Activated CD4-positive, alpha-beta T cell treated with anti-CD3 and anti-CD28 coated beads, Interleukin-2, amount 50 U/mL, for 4 hours (primary cell): Measurements from ENCODE around the gene ACER3.
"Not testable (repeated sequence)": the region's sequence is repeated elsewhere in the genome, so short reads cannot be mapped to it uniquely, and the experiment has no call there.

Experiments
- DNase-seq, 2 experiments: peaks; one replicate each; pipeline ENCODE4 v3.0.0-alpha.2; 2020

Gene ACER3

DNA sequence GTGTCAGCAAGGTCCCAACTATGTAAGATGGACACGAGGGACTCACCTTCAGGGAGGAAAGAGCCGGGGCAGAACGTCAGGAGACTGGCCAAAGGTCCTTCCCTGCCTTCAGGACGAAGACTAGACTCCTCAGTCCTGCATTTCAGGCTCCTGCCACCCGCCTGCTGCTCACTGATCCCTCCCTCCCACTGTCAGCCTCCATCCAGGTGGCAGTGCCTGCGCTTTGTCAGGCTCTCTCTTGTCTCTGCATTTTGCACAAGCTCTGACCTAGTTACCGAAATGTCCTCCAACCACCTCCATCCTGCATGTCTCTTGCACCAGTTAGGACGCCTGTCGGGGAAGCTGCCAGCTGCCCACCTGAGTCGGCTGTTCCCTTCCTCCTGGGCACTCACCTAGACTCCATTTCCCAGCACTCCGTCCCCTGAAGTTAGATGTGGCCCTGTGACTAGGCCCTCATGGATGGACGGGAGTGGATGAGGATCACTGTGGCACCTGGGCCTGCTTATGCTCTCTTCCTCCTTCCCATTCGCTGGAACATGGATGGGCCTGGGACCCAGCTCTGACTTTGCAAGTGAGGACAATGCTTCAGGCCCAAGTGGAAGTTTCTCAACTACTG lies 181.5 kb downstream of the ACER3 start:
- no peak for DNase-seq

DNA sequence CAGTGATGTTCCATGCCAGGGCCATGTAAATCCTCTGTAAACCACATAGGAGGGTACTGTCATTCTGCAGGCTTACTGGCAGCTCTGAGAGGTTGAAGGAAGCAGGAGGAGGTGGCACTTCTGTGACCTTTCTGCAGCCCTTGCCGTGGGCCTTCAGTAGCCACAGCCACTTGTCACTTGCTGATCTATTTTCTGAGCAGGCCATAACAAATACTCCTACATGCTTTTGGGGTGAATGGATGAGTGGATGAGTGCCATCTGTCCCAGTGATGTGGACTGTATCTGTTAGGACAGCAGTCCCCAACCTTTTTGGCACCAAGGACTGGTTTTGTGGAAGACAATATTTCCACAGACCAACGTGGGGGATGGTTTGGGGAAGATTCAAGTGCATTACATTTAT lies 183.6 kb downstream of the ACER3 start:
- DNase-seq = no peak

- DNase-seq = no peak
Measured at GRCh38 chr11:77044886-77045285, 184.2 kb downstream of the ACER3 start.

DNA sequence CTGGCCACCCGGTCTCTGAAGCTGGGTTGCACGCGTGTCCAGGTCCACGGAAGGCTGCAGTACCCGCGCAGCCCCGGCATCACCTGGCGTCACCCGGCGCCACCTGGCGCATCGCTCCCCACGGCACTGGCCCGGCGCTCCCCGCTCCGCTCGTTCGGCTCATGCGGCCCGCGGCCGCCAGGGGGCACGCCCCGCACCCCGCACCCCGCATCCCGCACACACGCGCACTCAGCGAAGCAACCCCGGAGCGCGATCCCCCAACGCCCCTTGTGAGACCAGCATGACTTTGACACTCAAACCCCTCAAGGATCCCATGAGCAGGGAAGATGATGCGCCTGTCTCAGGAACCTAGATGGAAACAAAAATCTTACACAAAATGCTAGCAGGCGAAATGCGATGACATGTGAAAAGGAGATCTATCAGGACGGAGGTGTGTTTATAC lies 185.4 kb downstream of the ACER3 start:
- peak; percentile 42 to 51 for DNase-seq

GRCh38 chr11:77047007-77047927 lies 186.5 kb downstream of the ACER3 start:
- DNase-seq = peak; percentile 68 to 69

DNA sequence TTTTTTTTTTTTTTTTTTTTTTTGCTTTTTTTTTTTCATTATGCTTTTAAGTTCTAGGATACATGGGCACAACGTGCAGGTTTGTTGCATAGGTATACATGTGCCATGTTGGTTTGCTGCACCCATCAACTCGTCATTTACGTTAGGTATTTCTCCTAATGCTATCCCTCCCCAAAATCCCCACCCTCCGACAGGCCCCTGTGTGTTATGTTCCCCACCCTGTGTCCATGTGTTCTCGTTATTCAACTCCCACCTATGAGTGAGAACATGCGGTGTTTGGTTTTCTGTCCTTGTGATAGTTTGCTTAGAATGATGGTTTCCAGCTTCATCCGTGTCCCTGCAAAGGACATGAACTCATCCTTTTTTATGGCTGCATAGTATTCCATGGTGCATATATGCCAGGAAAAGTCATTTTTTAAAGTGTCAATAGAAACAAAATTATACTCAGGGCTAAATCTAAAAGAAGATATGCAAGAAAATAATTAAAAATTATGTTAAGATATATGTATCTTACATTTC lies 187.3 kb downstream of the ACER3 start:
- not testable (repeated sequence) for DNase-seq

DNA sequence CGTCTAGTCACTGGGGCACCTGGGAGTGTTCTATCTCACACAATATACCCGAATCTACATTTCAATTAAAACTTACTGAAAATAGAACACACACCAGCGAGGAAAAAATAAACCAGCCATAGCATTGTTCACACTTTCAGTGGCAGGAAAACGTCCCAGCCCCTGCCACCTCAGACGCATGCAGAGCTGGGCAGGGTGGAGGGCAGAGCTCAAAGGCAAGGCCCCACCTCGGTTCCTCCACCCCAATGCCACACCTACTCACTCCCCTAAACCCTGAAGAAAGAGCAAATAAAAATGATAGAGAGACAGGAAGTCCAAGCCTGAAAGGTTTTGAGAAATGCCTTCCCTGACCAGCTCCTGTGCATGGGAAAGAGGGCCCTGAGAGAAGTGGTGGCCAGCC lies 188.3 kb downstream of the ACER3 start:
- DNase-seq = no peak

- no peak for DNase-seq
Measured at GRCh38 chr11:77051511-77051910, 190.8 kb downstream of the ACER3 start.

GRCh38 chr11:77052518-77052917 lies 191.8 kb downstream of the ACER3 start:
- DNase-seq = no peak

DNA sequence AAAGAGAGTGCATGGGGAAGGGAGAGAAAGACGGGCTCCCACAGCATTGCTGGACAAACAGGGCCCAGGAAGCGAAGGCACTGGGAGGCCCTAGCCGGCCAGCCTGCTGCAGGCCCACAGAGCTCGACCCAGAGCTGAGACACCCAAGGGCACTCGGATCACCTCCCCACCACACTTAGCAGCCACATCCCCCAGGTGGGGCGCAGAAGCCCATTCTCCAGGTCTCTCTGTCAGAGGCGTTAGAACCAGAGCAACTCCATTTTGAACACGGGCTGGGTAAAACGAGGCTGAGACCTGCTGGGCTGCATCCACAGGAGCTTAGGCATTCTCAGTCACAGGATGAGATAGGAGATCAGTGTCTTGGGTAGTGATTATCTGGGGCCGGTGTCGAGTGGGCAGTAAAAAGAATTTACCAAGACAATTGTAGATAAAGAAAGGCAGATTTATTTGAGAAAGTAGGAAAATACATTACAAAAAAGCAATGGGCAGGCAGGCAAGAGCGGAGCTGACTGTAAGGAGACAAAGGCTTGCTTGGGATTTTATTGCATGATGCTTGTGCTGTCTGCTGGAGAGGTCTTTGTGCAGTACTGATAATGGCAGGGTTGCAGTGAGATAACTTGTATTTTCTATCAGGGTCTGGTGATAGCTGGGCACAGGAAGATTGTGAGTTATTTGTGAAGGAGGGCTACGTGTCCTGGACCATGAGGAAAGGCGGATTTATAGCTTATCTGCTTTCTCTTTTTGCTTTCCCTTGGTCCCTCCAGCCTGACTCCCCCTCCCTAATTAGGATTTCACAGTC lies 192.7 kb downstream of the ACER3 start:
- no peak for DNase-seq

DNA sequence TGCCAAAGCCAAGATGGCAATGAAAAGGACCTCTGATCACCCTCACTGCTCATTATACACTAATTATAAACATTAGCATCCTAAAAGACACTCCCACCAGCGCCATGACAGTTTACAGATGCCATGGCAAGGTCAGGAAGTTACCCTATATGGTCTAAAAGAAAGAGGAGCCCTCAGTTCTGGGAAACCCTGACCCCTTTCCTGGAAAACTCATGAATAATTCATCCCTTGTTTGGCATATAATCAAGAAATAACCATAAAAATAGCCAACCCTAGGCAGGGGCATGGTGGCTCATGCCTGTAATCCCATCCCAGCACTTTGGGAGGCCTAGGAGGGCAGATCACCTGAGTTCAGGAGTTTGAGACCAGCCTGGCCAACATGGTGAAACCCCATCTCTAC lies 193.4 kb downstream of the ACER3 start:
- DNase-seq = no peak

GRCh38 chr11:77055101-77055561 lies 194.4 kb downstream of the ACER3 start:
- no peak for DNase-seq

DNA sequence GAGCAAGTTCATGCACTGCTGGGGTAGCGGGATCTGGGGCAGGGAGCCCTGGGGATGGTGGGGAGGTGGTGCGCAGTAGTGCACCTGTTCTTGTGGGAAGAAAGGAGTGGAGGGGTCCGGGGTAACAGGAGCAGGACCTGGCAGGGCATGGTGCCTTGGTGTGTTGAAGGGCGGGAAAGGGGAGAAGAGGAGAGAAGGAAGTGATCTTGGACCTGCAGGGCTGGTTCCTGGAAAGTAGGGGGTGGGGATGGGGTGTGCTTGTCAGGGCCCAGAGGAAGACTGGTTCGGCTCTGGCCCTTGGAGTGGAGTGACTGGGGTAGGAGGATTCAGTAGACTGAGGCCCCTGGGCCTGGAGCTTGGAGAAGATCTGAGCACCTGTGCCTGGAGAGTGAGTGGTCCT lies 195.2 kb downstream of the ACER3 start:
- no peak for DNase-seq

GRCh38 chr11:77056814-77057402 lies 196.2 kb downstream of the ACER3 start:
- no peak for DNase-seq

DNA sequence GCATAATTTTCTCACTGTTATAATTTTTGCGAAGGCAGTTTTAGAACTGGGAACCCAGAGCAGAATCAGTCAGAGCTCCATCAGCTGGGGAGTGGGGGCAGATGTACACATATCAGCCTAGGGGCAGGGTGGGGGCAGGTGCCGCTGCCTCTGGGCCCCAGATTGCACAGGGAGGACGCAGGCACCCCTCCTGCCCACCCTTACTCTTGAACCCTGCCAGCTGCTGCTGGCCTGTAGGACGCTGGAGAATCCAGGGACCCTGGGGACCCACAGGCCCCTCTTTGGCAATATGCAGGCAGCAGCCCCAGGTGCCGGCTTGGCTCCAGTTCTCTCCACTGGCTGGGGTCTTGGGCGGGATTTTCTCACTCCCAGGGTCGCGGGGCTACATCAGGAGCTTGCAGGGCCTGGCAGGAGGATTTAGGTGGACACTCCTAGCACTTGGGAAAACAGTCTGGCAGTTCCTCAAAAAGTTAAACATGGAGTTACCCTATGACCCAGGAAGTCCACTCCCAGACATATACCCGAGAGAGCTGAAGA lies 197.3 kb downstream of the ACER3 start:
- no peak for DNase-seq

GRCh38 chr11:77058900-77059299 lies 198.2 kb downstream of the ACER3 start:
- no peak for DNase-seq

- DNase-seq = no peak
Measured at GRCh38 chr11:77059806-77060205, 199.1 kb downstream of the ACER3 start.

GRCh38 chr11:77060234-77060633 lies 199.5 kb downstream of the ACER3 start:
- DNase-seq = no peak

- not testable (repeated sequence) for DNase-seq
Measured at GRCh38 chr11:77061258-77061657, 200.5 kb downstream of the ACER3 start.

- no peak for DNase-seq
Measured at GRCh38 chr11:77062924-77063323, 202.2 kb downstream of the ACER3 start.

DNA sequence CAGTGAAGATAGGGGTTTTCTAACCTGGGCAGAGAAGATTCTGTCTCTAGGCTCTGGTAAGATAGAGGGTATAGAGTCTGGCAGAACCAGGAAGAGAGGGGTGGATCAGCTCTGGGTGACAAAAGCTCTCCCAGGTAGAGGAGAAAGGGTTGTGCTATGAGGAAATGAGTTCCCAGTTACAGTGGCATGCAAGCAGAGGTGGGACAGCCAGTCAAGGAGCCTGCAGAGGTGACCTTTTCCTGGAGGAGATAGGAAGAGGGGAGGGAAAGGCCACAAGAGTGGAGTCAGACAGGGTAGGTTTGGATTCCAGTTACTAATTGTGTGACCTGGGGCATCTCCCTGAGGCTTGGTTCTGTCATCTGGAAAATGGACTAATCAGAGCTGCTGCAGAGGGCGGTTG lies 202.7 kb downstream of the ACER3 start:
- no peak for DNase-seq

GRCh38 chr11:77063861-77064260 lies 203.1 kb downstream of the ACER3 start:
- no peak for DNase-seq
